Activated gamma-delta T cell treated with Interleukin-2 at 50 U/mL for 16 hours (primary cell): ENCODE measurements around the gene TSPEAR.

Experiments used
- DNase-seq: peaks from one replicate; pipeline ENCODE4 v3.0.0-alpha.2; 2020

The TSPEAR gene

GRCh38 chr21:44537930-44538911, 173.2 kb downstream of the TSPEAR start:
- no peak for DNase-seq

GRCh38 chr21:44535963-44536362, 175.4 kb downstream of the TSPEAR start:
- no peak for DNase-seq

GRCh38 chr21:44534688-44535087, 176.7 kb downstream of the TSPEAR start:
- DNase-seq = no peak

GRCh38 chr21:44533891-44534627, 177.3 kb downstream of the TSPEAR start:
- DNase-seq = no peak

DNA sequence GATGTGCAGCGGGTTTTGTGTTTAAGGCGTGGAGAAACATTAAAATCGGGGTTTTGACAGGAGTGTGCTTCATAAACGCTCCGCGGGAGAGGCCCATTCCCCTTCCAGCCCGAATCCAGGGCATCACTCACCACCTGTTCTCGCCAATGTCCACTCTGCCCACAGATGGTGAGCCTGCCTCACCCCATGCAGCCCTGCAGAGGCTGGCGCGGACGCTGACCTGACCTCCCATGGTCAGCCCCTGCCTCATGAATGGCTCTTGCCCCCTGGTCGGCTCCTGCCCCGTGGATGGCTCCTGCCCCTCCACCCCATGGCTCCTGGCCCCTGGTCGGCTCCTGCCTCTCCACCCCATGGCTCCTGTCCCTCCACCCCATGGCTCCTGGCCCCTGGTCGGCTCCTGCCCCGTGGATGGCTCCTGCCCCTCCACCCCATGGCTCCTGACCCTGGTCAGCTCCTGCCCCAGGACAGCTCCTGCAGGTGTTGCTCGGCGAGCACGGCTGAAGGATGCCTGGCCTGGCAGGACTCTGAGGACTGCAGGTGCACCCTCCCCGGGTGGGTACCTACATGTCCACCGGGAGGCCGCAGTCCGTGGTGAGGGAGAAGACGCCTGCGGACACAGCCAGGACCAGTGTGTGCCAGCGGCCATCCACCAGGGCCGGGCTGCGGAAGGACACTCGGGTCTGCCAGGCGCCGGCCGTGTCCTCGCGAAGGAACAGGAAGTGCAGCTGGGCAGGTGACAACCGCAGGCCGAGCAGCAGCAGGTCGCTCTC, 178.1 kb downstream of the TSPEAR start:
- DNase-seq = no peak

DNA sequence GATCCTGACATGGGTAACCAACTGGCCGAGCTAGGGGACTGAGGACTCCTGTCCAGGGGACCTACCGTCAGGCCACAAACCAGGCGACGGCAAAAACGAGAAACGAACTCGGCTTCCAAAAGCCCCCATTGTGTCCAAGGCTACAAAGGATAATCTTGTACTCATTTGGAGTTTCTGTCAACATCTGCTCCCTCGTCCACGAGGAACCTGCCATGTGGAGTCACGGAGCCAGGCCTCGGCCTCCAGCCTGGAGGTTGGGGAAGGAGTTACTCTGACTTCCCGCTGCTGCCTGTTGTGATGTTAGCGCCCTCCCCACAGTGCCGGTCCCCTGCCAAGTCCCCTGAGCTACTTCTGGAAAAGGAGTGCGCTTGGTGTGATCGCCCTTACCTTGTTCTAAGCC, 178.7 kb downstream of the TSPEAR start:
- no peak for DNase-seq

DNA sequence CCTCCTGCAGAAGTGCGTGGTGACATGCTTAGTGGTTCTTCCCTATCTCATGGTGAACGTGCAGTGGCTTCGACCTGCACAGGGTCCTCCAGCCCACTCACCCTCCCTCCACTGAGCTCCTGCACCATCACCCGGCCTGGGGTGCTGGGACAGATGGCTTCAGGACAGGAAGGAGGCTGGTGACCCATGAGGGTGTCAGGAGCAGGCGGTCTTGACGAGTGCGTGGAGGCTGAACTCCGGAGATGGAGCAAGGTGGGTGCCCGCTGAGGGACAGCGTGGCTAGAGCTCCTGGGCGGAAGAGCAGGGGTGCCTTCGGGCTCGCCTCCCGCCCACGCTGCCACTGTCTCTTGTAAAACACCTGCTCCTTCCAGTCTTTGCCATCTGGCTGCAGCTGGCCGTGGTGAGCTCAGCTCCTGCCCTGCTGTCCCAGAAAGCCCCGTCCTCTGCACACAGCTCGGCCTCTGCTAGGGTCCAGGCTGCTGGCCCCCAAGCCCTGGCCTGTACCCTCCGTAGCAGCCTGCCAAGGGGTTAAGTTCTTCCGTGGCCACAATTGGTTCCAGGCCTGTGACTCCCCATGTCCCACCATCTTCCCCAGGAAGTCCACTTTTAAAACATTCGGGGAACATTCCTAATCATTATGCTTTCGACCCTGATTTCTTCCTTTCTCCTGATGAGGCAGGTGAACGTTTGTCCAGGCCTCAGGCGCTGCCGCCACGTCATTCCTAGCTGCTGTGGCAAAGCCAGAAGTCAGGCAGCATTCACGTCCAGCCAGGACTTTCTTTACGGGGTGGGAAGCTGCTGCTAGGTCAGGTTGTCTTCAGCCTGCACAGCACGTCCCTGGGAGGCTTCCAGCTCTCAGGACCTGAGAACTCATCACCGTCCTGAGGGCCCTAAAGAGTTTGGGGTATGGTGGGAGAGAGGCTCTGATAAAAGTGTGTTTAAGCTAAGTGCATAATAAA, 179.5 kb downstream of the TSPEAR start:
- DNase-seq = no peak

DNA sequence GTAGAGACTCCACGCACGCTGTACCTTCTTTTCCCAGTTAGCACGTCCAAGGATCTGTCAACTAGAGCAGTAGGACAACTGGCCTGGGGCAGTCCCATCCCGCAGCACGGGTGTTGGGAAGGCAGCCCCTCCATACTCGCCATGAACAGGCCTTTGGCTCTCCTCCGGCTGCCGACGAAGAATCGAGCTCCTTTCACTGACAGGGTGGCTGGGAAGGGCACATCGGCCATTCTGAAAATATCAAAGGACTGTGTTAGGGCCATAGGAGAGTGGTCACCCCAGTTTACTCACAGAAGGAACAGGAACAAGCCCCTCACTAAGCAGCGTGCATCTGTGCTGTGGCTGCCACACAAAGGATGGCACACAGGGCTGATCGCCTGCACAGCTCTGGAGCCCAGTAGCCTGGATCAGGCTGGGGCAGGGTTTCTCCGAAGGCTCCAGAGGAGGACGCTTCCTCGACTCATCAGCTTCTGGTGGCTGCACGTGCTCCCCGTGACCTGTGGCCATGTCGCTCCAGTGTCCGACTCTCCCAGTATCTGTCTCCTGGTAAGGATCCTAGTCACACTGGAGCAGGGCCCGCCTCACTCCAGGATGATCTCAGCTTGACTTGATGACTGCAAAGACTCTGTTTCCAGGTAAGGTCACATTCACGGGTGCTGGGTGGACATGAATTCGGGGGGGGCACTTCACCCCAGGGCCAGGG, 180.3 kb downstream of the TSPEAR start:
- DNase-seq = no peak

- DNase-seq = no peak
Measured at GRCh38 chr21:44530221-44530902, 181.0 kb downstream of the TSPEAR start.

DNA sequence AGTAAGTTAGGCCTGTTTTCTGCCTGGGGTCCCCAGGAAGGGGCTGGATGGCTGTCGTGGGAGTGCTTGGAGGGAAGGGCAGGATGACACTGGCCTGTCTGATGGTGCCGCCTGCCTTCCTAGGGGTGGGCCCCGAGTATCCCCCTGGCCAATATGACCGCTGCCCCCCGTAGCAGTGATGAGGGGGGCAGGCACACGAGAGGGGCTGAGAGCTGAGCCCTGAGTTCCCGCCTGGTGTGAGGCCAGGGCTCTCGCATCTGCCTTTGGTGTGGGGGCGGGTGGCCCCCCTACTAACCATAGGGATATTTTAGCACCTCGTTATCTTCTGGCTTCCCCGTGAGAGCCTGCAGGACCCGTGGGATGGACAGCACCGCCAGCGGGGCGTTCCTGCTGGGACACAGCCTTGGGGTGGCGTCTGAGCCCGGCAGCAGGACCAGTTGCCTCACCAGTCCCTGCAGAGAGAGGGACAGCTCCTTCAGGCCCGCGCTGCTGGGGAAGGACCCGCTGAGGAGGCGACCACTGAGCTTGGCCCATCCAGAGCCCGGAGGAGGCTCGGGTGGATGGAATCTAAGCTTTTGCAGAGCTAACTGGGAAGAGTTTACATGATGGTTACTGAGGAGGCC, 181.8 kb downstream of the TSPEAR start:
- no peak for DNase-seq

GRCh38 chr21:44529011-44529421, 182.4 kb downstream of the TSPEAR start:
- DNase-seq = no peak

DNA sequence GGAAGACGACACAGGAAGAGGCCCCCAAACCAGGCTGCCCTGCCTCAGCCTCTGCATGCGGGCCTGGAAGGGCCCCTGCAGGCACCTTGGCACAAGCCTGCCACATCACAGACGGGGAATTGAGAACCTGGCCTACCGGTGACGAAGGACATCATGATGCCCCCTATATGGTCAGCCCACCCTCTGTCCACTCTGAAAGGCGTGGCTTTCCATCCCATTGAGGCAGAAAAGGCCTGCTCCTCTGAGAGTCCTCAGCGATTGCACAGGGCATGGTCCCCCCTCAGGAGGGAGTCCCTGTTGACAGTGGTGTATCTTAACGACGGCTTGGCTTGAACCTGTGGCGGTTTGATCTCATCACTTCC, 182.8 kb downstream of the TSPEAR start:
- DNase-seq = no peak

DNA sequence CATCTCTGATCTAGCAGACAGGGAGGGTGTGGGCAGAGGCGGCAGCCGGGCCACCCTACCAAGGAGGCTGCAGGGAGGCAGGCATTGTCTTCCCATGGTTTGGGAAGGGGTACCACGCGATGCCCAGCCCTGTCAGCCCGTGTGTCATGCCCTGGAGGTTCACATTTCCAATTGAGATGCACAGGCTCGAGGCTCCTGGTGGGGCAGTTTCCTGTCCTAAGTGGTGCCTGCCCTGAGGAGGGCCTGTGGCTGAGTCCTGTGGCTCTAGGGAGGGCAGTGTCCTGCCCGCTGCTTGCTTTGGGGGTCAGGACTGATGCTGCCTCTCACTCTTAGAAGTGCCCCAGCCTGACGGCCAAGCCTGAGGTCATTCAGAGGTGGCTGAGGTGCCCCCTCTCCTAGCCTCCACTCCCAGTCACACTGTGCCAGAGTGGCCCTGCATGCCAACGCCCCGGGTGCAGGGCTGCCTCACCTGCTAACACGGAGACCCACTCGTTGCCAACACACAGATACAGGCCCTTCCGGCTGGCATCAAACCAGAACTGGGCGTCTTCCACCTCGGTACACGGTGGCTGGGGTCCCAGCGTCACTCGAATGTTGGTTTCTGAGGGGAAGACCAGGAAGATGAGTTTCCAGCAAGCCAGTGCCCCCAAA, 183.3 kb downstream of the TSPEAR start:
- no peak for DNase-seq

DNA sequence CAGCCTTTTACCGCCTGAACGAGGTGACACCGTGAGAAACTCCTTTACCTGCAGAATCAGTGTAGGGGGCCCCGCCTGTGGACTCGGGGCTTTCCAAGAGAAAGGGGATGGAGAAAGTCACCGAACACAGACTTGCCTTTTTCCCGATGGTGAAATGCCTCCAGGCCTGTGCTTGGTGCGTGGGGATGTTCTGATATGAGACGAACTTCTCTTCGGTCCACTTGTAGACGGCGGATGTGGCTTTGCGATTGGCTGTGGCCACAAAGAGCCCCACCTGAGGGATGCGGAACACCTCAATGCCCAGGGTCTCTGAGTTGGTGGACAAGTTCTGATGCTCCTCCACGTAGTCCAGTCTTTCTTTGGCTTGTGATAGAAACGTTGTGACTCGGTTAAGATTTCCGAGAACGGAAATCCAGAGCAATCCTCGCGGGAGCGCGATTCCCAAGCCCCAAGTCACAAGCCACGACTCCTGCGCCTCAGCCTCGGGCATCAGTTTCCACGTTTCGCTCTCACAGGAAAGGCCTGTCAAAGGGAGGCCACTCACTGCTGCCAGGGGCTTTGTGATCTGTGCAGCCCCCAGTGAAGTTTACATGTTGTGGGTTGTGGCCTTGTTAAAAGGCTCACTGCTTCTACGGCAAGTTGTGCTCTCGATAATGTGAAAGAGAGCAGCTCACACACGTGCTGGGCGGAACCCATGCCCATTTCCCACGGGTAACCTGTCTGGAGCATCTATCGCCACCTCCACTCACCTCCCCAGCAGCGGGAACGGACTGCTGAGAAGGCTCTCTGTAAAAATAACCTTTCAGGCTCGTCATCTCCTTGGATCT, 184.0 kb downstream of the TSPEAR start:
- DNase-seq = no peak

- no peak for DNase-seq
Measured at GRCh38 chr21:44526096-44526997, 185.0 kb downstream of the TSPEAR start.

- no peak for DNase-seq
Measured at GRCh38 chr21:44525391-44526095, 185.8 kb downstream of the TSPEAR start.
